22Rv1 (cell line): ENCODE measurements around the gene STK25.

ENCODE experiments used
- H3K27ac ChIP-seq: fragments of 450-650 bp; 2 replicates; pipeline ENCODE4 v1.5.1; 2017
- ZFX ChIP-seq: fragments of 450-650 bp; IDR thresholded peaks from 2 replicates; pipeline ENCODE4 v1.6.1; 2017; ENCODE audit warnings: antibody characterized with exemption, borderline replicate concordance
- TF ChIP-seq, protein P1 (sequence below): fragments of 450-650 bp; IDR thresholded peaks from 2 replicates; pipeline ENCODE4 v1.5.1; 2017; ENCODE audit warnings: mild to moderate bottlenecking

Gene STK25

GRCh38 chr2:241496003-241496707, 12.2 kb downstream of the STK25 start:
- TF ChIP-seq, protein P1, sequence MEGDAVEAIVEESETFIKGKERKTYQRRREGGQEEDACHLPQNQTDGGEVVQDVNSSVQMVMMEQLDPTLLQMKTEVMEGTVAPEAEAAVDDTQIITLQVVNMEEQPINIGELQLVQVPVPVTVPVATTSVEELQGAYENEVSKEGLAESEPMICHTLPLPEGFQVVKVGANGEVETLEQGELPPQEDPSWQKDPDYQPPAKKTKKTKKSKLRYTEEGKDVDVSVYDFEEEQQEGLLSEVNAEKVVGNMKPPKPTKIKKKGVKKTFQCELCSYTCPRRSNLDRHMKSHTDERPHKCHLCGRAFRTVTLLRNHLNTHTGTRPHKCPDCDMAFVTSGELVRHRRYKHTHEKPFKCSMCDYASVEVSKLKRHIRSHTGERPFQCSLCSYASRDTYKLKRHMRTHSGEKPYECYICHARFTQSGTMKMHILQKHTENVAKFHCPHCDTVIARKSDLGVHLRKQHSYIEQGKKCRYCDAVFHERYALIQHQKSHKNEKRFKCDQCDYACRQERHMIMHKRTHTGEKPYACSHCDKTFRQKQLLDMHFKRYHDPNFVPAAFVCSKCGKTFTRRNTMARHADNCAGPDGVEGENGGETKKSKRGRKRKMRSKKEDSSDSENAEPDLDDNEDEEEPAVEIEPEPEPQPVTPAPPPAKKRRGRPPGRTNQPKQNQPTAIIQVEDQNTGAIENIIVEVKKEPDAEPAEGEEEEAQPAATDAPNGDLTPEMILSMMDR: no peak
- no peak for TF ChIP-seq ZFX
- H3K27ac ChIP-seq: no peak overlapping the region

GRCh38 chr2:241495172-241496002, 13.0 kb downstream of the STK25 start:
- TF ChIP-seq, protein P1: no peak
- no peak for TF ChIP-seq ZFX
- H3K27ac ChIP-seq: no peak overlapping the region

- TF ChIP-seq, protein P1: no peak
- no peak for TF ChIP-seq ZFX
- H3K27ac ChIP-seq: no peak overlapping the region
These were observed 14.0 kb downstream of the STK25 start for GRCh38 chr2:241494311-241494908.

GRCh38 chr2:241493092-241493491, 15.3 kb downstream of the STK25 start:
- no peak overlapping the region for H3K27ac ChIP-seq
- TF ChIP-seq, protein P1: no peak
- no peak for TF ChIP-seq ZFX

DNA sequence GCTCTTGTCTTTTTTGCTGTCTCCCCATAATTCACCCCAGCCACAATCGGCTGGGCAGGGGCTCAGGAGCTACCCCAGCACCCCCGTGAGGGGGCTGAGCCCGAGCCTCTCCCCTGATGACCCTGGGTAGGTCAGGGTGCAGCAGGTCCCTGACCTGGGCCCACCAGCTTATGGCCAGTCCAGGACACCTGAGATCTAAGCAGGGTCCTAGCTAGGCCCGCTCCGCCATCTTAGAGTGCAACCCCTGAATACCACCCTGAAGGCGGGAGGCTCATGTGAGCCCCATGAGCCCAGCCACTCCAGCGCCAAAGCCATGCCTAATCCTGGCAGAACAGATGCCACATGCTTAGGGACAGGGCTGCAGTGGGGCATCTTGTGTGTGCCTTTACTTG, 16.2 kb downstream of the STK25 start:
- no peak overlapping the region for H3K27ac ChIP-seq
- TF ChIP-seq, protein P1: no peak
- TF ChIP-seq ZFX: no peak

DNA sequence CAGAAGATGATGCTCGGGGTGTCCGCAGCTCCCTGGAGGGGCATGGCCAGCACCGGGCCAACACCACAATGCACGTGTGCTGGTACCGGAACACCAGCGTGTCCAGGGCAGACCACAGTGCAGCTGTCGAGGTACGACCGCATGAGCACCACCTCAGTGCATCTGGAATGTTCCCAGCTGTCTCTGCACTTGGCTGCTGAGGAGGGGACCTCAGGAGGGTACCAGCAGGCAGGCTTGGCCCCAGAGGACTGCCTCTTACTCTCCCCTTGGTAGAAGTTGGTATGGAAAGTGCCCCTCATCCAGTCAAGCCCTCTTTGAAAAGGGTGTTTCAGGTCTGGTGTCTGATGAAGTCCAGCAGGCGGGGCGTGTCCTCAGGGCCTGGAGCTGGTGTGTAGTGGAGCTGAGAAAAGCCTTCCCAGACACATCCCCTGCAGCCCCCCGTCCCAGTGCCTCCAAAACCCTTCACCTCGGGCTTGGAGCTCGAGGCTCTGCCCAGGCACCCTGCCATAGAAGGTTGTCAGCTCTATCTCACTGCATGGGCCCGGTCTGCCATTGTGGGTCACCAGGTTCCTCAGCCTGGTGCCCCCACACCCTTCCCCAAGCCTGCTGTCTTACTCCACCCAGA, 16.7 kb downstream of the STK25 start:
- TF ChIP-seq, protein P1: no peak
- no peak for TF ChIP-seq ZFX
- no peak overlapping the region for H3K27ac ChIP-seq
